MV-4-11 (cell line): Measurements from ENCODE around the gene KIF21A.

ENCODE experiments used
- DNase-seq: peaks from one replicate; lab custom pipeline; 2025; lab: John Stamatoyannopoulos, UW

KIF21A gene

DNA sequence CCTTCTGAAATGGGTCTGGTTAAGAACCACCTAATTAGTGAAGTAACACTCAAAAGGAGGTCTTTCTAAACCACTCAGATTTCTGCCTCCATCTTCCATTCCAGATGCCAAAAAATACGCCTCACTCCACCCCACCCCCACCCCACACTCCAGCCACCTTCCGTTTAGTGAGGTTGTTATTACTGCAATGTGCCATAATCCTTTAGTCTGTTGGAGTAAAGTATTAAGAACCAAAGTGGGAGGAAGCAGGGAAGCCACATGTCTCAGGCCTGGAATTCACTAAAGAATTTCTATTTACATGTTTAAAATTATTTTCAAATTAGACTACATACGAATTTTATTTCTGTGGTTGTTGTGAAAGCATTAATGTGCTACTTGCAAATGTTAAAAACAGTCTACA is 7.4 kb downstream of the KIF21A start:
- no peak for DNase-seq

DNA sequence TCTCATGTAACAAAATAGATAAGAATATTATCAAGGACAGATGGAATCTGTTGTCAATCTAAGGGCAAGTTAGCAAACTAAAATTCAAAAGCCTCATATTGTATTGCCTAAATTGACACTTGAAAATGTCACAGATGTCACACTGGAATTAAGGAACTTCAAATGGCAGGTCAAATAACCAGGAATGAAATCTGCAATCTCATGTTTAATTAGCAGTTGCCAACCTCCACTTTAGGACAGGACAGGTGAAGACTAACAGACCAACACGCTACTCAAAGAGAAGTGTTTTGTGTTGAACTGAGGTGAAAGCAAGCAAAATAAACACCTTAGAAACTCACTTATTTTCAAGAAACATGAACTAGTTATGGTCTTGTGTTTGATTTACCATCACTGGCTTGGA is 11.1 kb downstream of the KIF21A start:
- no peak for DNase-seq

DNA sequence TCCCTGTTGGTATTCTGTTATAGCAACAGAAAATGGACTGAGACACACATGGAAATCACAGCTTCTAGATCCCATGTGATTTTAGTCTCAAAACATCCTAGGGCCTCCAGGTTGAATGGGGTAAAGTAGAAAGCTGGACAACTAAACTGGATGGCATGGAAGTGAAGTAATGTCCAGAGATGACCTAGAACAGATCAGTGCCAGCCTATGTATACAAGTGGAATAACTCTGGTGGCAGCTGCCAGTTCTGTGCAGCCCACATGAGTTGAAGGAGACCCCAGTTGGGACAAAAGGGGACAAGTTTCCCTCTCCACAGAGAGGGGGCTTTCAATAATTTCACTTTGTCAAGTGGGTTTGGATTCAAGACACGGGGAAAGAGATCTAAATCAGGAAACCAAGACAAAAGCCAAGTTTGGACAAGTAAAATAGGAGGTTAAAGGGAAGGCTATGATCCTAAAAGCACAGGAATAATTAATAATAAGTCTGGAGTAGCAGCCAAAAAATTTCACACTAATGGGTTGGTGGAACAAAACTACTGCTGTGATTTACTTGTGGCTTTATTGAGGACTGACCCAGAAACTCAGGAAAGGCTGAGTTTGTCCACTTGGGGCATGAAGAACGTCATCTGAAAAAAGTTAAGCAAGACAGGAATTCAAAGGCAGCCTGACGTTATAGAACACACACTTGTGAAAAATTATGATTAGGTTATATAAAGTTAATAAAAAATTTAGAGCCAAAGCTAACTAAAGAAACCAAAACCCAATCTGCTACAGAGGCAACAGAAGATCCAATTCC is 11.7 kb downstream of the KIF21A start:
- no peak for DNase-seq

DNA sequence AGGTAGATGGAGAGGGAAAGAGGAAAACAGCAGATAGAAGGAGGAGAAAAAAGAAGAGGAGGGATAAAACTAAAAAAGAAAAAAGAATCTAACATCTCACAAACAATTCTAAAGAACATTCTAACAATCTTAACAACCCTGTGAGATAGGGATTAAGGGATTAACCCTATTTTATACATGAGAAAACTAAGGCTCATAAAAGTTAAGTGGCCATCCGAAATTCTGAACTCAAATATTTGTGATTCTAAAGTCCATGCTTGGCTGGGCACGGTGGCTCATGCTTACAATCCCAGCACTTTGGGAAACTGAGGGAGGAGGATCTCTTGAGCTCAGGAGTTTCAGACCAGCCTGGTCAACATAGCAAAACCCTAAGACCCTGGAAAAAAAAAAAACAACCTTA is 13.1 kb downstream of the KIF21A start:
- DNase-seq = no peak

DNA sequence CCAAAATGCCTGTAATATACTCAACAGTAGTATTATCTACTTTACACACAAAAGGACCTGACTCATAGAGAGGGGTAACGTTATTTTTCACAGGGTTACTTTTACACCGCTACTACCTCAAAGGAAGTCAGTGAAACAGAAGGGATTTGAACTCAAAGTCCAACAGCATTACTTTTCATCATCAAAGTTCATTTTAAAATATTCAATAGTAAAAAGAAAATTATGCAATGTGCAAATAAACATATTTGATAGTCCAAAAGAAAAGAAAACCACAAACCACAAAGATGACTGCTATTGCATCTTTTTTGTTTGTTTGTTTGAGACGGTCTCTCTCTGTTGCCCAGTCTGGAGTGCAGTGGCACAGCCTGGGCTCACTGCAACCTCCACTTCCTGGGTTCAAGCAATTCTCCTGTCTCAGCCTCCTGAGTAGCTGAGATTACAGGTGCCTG is 15.5 kb downstream of the KIF21A start:
- no peak for DNase-seq

DNA sequence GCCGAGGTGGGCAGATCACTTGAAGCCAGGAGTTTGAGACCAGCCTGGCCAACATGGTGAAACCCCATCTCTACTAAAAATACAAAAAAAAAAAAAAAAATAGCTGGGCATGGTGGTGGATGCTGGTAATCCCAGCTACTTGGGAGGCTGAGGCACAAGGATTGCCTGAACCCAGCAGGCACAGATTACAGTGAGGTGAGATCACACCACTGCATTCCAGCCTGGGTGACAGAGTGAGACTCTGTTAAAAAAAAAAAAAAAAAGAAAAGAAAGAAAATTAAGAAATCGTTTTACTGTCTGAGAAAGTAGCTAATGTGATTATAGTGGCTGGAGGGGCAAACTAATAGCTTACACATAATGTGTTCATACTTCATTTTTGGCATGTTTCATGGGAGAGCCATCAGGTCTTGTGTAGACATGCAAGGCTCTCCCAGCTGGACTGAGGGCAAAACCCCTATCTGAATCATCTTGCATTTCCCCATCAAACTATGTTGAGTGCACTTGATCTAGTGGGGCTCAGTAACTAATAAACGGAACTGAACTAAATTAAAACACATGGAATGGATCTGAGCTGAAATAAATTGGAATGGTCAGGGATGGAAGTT is 16.2 kb downstream of the KIF21A start:
- no peak for DNase-seq

DNA sequence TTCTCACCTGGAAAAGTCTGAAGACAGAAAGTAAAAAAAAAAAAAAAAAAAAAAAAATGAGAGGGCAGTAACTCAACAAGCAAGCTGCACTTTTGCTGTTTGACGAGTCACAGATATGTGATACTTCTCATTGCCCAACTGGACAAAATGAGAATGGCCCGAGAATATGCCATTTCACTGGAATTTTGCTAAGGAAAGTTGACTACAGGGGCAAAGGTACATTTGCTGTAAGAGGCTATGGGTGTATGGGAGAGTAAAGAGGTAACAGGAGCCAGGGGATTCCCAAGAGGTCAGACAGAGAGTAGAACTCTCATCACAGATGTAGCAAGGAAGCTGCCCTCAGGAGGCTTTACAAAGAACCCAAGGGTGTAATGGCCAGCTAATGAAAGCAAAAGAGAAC is 22.9 kb downstream of the KIF21A start:
- no peak for DNase-seq

DNA sequence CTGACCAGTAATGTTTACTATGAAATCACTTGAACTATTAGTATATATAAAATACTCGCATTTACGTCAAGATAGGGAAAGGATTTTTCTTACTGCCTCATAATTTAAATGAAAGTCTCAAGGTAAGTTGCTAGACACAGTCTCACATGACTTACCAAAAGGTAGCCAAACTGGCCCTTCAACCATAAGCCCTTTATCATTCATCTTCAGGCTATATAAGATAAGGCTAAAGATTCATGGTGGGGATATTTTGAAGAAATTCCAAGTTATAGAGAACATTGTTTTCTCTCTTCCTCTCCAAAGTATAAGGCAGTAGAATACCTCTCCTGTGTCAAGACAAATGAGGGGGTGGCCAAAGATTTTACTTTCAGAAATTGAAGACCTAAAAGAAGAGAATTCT is 23.4 kb downstream of the KIF21A start:
- DNase-seq = no peak

DNA sequence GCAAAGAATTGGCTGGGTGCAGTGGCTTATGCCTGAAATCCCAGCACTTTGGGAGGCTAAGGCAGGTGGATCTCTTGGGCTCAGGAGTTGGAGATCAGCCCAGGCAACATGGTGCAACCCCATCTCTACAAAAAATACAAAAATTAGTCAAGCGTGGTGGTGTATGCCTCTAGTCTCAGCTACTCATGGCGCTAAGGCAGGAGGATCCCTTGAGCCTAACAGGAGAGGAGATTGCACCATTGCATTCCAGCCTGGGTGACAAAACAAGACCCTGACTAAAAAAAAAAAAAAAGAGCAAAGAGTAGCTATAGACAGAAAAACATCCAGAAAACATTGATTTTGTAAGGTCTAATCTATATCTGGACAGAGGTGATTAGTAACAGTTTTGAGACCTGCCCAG is 25.0 kb downstream of the KIF21A start:
- DNase-seq = no peak

DNA sequence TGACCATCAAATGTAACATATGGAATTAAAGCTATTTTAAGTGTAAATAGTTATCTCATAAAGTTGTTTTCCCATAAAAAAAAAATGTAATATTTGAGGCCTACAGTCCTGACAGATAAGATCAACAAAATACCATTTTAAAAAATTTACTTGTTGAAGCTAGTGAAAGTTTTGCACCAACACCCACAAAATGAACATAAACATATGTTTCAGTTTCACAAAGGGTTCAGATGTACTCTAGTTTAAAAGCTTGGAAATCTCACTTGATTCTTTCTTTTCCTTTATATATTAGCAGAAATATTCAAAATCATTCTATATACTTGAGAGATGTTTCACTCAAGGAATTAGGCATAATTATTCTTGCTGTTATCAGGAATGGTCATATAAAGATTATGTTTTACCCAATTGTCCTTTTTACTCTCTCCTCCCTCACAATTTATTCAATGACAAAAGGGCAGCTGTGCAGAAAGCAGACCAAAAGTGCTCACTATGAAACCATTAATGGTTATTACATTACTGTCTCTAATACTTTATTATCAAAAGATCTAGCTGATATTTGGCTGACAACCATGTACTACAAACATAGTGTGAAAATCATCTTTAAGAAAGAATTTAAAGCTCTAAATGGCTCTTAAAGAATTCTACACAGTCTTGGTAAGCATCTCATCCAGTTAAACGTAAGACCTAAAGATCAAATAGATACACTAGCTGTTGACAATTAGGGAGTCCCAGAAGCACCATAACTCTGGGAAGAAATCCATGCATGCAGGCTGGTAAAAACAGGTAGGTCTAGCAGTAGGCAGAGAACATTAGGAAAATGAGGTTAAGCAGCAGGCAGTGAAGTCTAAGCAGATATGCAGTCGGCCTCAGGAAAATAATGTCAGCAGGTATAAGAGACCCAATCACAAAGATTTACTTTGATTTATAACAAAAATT is 28.8 kb downstream of the KIF21A start:
- DNase-seq = no peak

DNA sequence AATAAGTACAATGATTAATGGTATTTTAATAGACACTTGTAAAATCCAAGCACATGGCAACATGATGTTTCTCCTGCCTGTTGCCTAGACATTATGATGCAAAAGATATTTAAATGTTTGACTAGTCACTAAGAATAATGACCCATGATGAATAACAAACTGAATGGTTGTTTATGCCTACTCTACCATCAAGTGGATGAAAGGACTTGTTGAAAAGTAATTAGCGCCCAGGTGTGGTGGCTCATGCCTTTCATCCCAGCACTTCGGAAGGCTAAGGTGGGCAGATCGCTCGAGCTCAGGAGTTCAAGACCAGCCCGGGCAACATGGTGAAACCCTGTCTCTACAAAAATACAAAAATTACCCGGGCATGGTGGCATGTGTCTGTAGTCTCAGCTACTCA is 30.7 kb downstream of the KIF21A start:
- DNase-seq = no peak

DNA sequence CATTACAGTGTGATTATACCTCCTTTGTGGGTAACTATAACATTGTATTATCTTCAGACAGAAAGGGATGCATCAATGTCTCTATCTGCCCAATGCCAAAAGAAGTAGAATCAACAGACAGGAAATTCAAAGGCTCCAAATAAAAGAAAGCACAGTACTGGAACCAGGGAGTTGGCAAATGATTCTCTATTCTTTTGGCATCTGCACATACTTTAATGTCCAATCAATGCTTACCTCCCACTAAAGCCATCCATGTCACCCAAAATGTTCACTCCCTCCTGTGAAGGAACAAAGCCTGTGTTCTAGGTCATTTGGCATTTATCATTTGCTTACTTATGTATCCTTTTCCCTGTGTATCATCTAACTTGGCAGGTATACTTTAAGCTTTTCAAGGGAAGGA is 36.7 kb downstream of the KIF21A start:
- no peak for DNase-seq

DNA sequence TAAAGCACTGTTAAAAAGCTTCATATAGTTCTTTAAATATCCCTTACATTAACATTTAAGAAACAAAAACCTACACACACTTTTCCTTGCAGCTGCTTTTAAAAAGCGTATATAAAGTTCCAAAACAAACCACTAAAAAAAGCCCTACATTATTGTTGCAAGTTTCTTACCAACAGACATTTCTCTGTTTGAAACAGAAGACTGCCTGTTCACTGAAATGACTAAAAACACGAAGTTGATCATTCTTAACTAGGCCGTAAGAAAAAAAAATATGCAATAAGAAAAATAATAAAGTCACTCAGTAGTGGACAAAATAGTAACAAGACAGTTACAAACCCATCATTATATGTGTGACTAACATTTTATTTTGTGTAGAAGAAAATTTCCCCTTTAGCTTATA is 37.3 kb downstream of the KIF21A start:
- DNase-seq = no peak

DNA sequence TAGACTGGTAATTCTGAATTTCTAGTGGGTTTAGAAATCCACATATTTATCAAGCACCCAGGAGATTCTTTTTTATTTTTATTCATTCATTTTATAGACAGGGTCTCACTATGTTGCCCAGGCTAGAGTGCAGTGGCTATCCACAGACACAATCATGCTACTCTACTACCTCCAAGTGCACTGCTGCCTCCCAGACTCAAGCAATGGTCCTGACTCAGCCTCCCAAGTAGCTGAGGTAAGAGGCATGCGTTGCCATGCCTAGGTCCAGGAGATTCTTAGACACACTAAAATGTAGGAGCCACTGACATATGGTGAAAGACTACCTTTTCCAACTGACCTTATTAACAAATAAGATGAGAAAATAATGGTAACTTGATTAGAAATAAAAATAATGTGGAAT is 38.9 kb downstream of the KIF21A start:
- DNase-seq = no peak

DNA sequence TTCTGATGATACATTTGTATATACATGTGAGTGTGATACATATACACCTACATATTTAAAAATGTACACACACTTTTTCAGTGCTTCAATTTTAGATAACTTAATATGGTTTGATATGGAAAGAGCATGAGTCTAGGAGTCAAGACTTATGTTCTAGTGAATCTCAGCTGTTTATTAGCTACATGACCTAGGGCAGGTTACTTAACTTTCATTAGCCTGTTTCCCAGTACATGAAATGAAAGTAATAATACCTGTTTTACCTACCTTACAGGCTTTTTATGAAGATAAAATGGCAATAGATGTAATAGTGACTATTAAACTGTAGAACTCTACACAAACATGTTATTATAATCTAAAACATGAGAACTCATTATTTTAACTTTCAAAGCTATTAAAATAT is 39.5 kb downstream of the KIF21A start:
- no peak for DNase-seq

DNA sequence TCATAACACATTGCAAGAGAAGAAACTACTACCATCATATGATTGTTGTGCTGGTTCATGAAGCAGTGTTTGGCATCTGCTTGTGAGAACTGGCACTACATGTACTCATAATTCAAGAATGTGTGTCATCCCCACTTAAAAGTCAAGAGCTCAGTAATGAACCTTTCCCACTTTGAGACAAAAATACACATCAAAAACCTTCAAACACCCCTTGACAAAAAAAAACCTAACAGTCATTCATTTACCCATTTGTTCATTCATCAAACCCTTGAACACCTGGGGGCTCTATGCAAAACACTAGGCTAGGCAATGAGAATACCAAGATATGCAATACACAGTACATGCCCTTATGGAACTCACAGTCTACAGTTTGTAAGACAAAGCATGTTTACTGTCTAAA is 40.0 kb downstream of the KIF21A start:
- no peak for DNase-seq

DNA sequence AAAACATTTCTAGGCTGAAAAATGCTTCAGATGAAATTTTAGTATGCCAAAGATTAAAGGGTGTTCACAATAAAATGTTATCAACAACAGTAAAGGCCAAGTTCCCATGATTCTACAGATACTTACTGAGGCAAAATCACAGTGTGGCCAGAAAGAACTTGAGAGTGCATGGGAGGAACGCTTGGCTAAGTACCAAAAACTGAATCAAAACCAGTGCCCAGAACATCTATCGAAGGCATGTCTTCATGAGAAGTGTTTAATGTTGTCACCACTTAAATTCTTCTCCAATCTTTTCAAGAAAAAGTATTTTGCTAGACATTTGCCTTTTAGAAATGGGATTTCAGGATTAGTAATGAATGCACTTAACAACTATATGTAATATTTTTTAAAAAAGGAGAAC is 41.5 kb downstream of the KIF21A start:
- no peak for DNase-seq

DNA sequence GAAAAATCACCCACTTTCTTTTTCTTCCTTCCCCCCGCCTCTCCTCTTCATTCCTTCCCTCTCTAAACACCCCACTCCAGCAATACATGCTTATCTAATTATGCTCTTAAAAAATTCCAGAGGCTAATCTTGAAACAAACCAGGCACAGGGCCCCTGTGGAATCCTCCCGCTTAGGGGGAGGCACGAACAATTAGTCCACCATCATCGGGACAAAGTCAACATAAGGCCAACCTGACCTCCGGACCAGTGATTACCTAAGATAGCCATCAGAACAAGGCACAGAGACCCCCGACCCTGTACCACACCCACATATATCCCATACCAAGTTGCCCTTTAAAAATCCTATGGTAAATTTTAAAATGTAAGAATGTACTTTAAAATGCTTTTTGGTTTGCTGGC is 47.1 kb downstream of the KIF21A start:
- no peak for DNase-seq

DNA sequence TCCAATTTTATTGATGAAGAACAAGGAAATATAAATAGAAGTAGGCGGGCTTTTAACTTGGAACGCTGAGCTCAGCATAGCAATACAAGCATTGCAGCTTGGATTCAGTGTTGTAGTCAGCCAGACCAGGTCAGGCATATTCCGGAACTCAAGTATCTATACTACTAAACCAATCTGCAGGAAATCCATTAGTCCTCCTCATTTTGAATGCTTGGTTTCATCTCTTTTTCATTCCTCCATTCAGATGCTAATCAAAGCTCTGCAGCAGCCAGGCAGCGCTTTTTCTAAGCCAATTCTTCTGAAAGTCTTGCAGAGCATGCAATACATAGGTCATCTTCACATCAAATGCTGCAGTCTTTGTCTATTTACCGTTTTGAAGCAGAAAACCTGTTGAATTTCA is 49.0 kb downstream of the KIF21A start:
- no peak for DNase-seq

DNA sequence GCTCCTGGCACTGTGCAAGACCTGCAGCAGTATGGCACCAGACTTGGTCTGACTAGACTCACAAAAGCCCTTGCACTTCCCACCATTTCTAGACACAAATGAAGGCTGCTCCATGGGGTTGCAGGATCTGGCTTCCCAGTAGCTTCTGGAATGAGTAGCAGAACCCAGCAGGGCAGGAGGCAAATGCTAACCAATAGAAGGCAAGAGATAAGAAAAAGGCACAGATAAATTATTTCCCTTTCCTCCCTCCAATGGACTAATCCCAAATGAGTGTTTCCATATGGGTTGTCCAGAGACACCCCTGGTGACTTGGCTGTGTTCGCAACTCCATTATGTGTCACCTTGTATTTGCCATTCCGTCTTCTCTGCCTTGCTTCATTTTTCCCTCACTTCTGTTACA is 49.7 kb downstream of the KIF21A start:
- DNase-seq = no peak

DNA sequence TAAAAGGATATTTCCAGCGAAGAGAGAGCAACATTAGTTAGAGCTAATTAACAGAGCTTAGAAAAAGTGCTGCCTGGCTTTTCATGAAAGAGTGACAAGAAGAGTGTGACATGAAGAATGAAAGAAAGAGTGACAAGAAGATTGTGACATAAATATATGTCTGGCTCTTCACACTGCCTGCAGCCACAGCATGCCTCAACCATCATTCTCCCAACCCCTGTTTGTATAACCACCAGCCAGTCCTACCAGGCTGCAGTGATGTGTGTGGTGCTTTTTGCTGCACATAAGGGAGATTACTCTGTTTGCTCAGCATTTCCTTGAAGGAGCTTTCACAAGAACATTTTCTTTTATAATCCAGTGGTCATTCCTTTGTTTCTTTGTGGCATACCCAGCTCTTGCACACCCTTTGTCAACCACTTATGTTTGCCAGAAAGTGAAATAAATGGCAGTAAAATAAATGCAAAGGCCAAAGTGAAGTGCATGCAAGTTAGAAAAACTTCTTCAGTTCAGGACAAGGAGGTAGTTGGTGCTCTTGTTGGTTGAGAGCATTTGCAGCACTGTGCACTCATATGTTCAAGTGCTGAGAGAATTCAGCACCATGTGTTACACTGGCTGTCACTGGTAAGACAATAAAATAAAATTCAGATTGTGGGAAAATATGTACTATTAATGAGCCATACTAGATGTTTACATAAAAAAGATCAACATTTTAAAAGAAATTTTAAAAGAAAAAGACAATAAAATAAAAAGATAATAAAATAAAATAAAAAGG is 50.6 kb downstream of the KIF21A start:
- no peak for DNase-seq

DNA sequence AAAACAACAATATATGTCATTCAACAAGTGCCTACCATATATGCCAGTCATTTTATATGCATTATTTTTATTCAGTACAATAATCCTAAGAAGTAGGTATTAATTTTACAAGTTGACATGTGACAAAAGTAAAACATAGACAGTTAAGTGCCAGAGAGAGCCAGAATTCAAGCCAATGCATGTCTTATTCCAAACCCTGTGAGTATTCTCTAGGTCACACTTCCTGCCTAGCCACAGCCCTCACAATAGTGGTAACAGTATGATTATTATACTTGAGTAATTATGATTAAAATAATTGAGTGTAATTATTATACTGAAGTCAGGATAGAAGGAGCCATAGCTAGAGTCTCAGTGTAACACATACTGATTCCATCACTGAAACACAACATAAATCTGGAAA is 52.2 kb downstream of the KIF21A start:
- no peak for DNase-seq
